SK-N-SH treated with all-trans-retinoic acid at 6 μM for 48 hours (cell line): Measurements from ENCODE around the gene FHL5.

Experiments
- ATAC-seq: fragments of 200-7000 bp; cut with Tn5 transposase; 3 replicates; pipeline ENCODE4 v1.9.1; 2020; ENCODE audit warnings: mild to moderate bottlenecking, moderate library complexity
- ARNTL ChIP-seq: fragments of 450-650 bp; formaldehyde crosslinking; IDR thresholded peaks from 2 replicates; pipeline ENCODE4 v1.5.0; 2020; ENCODE audit warnings: low read depth, mild to moderate bottlenecking, moderate library complexity, borderline replicate concordance
- BACH2 ChIP-seq: fragments of 250-450 bp; sonication (Bioruptor Pico); IDR thresholded peaks from 2 replicates; pipeline ENCODE4 v1.9.0; 2021; ENCODE audit warnings: mild to moderate bottlenecking, borderline replicate concordance
- CREB5 ChIP-seq: fragments of 250-450 bp; sonication (Bioruptor Pico); IDR thresholded peaks from 2 replicates; pipeline ENCODE4 v1.5.1; 2020; ENCODE audit warnings: low read depth, mild to moderate bottlenecking, moderate library complexity
- CSDC2 ChIP-seq: fragments of 250-450 bp; sonication (Bioruptor Pico); IDR thresholded peaks from 2 replicates; pipeline ENCODE4 v1.5.0; 2020; ENCODE audit warnings: mild to moderate bottlenecking, moderate library complexity
- CSRNP3 ChIP-seq: fragments of 250-450 bp; sonication (Bioruptor Pico); IDR thresholded peaks from 2 replicates; pipeline ENCODE4 v1.5.1; 2021; ENCODE audit warnings: mild to moderate bottlenecking, moderate library complexity
- ESRRG ChIP-seq: fragments of 250-450 bp; sonication (Bioruptor Pico); IDR thresholded peaks from 2 replicates; pipeline ENCODE4 v1.6.1; 2021; ENCODE audit warnings: mild to moderate bottlenecking
- GLIS3 ChIP-seq: fragments of 250-450 bp; sonication (Bioruptor Pico); IDR thresholded peaks from 2 replicates; pipeline ENCODE4 v1.5.0; 2020; ENCODE audit warnings: mild to moderate bottlenecking, moderate library complexity
- OSR1 ChIP-seq: fragments of 250-450 bp; sonication (Bioruptor Pico); IDR thresholded peaks from 2 replicates; pipeline ENCODE4 v1.8.0; 2022; ENCODE audit warnings: moderate library complexity, mild to moderate bottlenecking, inconsistent platforms
- PATZ1 ChIP-seq: fragments of 250-450 bp; sonication (Bioruptor Pico); IDR thresholded peaks from 2 replicates; pipeline ENCODE4 v1.8.0; 2020; ENCODE audit warnings: mild to moderate bottlenecking, moderate library complexity, borderline replicate concordance
- POU6F1 ChIP-seq: fragments of 250-450 bp; sonication (Bioruptor Pico); IDR thresholded peaks from 2 replicates; pipeline ENCODE4 v1.8.0; 2021; ENCODE audit warnings: low read depth, mild to moderate bottlenecking, moderate library complexity, borderline replicate concordance
- PPARA ChIP-seq: fragments of 250-450 bp; sonication (Bioruptor Pico); IDR thresholded peaks from 2 replicates; pipeline ENCODE4 v1.5.0; 2020; ENCODE audit warnings: mild to moderate bottlenecking, borderline replicate concordance
- RARB ChIP-seq: fragments of 250-450 bp; sonication (Bioruptor Pico); IDR thresholded peaks from 2 replicates; pipeline ENCODE4 v1.8.0; 2021; ENCODE audit warnings: mild to moderate bottlenecking, moderate library complexity
- SNAI2 ChIP-seq: fragments of 250-450 bp; sonication (Bioruptor Pico); IDR thresholded peaks from 2 replicates; pipeline ENCODE4 v1.5.0; 2020; ENCODE audit warnings: mild to moderate bottlenecking, moderate library complexity
- TOX ChIP-seq: fragments of 250-450 bp; sonication (Bioruptor Pico); IDR thresholded peaks from 2 replicates; pipeline ENCODE4 v1.8.0; 2021; ENCODE audit warnings: mild to moderate bottlenecking, moderate library complexity, borderline replicate concordance
- TSHZ2 ChIP-seq: fragments of 250-450 bp; sonication (Bioruptor Pico); IDR thresholded peaks from 2 replicates; pipeline ENCODE4 v1.5.0; 2020; ENCODE audit warnings: mild to moderate bottlenecking, moderate library complexity
- ZC3H10 ChIP-seq: fragments of 250-450 bp; sonication (Bioruptor Pico); IDR thresholded peaks from 2 replicates; pipeline ENCODE4 v1.5.1; 2021; ENCODE audit warnings: mild to moderate bottlenecking, moderate library complexity
- ZFP3 ChIP-seq: fragments of 250-450 bp; sonication (Bioruptor Pico); IDR thresholded peaks from 2 replicates; pipeline ENCODE4 v1.5.0; 2020; ENCODE audit warnings: mild to moderate bottlenecking, moderate library complexity
- ZFP30 ChIP-seq: fragments of 450-650 bp; formaldehyde crosslinking; IDR thresholded peaks from 2 replicates; pipeline ENCODE4 v1.5.0; 2022; ENCODE audit warnings: mild to moderate bottlenecking, moderate library complexity
- ZNF8 ChIP-seq: fragments of 450-650 bp; formaldehyde crosslinking; IDR thresholded peaks from 2 replicates; pipeline ENCODE4 v1.5.0; 2020; ENCODE audit warnings: mild to moderate bottlenecking, moderate library complexity

The FHL5 gene

GRCh38 chr6:96528193-96528592, 34.7 kb upstream of the FHL5 start:
- TF ChIP-seq ZFP3 (no peak), BACH2 (CRISPR knock-in tag) (no peak), ZC3H10 (no peak), POU6F1 (no peak), CSRNP3 (CRISPR knock-in tag) (no peak), CREB5 (no peak), SNAI2 (CRISPR knock-in tag) (no peak), ZNF8 (CRISPR knock-in tag) (no peak), ARNTL (no peak)
- no peak for ATAC-seq

GRCh38 chr6:96532399-96532798, 30.5 kb upstream of the FHL5 start:
- TF ChIP-seq CSRNP3 (CRISPR knock-in tag) (no peak), ZFP30 (CRISPR knock-in tag) (no peak), POU6F1 (no peak), PATZ1 (CRISPR knock-in tag) (no peak), OSR1 (no peak), ZNF8 (CRISPR knock-in tag) (no peak), TOX (no peak), ZFP3 (no peak), RARB (CRISPR knock-in tag) (no peak), CSDC2 (CRISPR knock-in tag) (no peak), GLIS3 (CRISPR knock-in tag) (no peak), ESRRG (CRISPR knock-in tag) (no peak), TSHZ2 (no peak), ZC3H10 (no peak)
- no peak for ATAC-seq

GRCh38 chr6:96537726-96538125, 25.2 kb upstream of the FHL5 start:
- TF ChIP-seq PPARA (CRISPR knock-in tag) (no peak), POU6F1 (no peak), CREB5 (no peak), OSR1 (no peak), ZFP30 (CRISPR knock-in tag) (no peak), RARB (CRISPR knock-in tag) (no peak), TOX (no peak), ZC3H10 (no peak), GLIS3 (CRISPR knock-in tag) (no peak), CSDC2 (CRISPR knock-in tag) (no peak), ZFP3 (no peak)
- TF ChIP-seq, all 23 proteins: peak for 0
- ATAC-seq: no peak
